Neural progenitor cell (in vitro differentiated cells): ENCODE data around the gene C5orf34.

Source experiments
- CTCF ChIP-seq: fragments of 200-600 bp; sonication (generic); IDR thresholded peaks from 2 replicates; pipeline ENCODE4 v1.5.1; 2017; ENCODE audit warnings: antibody characterized with exemption, mild to moderate bottlenecking
- EZH2 ChIP-seq: fragments of 200-600 bp; sonication (generic); IDR thresholded peaks from 2 replicates; pipeline ENCODE4 v1.6.1; 2017; ENCODE audit warnings: antibody characterized with exemption, mild to moderate bottlenecking, moderate library complexity
- EZH2phosphoT487 ChIP-seq: fragments of 200-600 bp; sonication (generic); IDR thresholded peaks from 2 replicates; pipeline ENCODE4 v1.6.1; 2017; ENCODE audit warnings: antibody characterized with exemption

DNA sequence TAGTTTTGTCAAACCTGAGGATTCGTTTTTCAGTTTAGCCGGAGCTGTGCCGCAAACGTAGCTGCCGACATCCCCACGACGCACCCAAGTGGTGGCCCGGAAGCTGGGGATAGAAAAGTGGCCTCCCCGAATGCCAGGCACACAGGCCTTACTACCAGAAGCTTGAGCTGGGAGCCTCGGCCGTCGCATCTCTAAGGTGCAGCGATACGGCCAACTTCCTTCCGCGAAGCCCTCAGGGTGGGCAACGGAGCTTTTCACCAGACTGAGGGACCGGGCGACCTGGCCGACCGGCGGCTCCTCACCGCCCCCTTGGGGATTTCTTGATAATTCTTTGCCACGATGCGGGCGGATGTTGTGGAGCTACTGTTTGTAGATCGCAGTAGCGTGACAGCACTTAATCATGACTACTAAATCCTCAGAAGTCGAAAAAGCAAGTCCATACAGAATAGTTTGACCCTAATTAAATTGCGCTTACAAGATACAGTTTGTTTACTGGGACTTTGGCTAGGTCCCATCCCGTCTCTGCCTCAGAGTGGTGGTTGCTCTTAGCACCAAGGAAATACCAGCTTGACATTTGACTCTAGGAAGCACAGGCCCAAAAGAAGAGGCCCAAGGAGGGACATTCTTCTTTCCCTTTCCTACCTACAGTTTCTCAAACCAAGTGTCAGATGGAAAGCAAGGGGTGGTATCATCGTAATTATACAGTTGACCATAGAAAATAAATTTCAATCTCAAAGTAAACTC is 30.7 kb downstream of the C5orf34 start:
- TF ChIP-seq EZH2 (no peak), CTCF (peak; percentile 75), EZH2phosphoT487 (no peak)
